ENCODE measurements around the gene ZNF121. TPM values are rescaled to one million over a fixed set of nuclear protein-coding genes. Genes with fewer than 3 reads are reported as not detected.
A peak's percentile ranks its signal among the peaks of the same experiment; 100 is the strongest.
"Not testable (repeated sequence)": the region's sequence is repeated elsewhere in the genome, so short reads cannot be mapped to it uniquely, and the experiment has no call there.

Gene ZNF121
- total RNA-seq, 1 donor from 2014 or later, result 25.4 TPM

GRCh38 chr19:9565900-9566705 is 18.2 kb downstream of the ZNF121 start:
- Mint-ChIP-seq H3K4me3 (ENCODE audit: unreplicated experiment) (no peak overlapping the region), H3K27me3 (ENCODE audit: unreplicated experiment) (no peaks in the 10 kb centered on the region), H3K27ac (ENCODE audit: unreplicated experiment) (no peak overlapping the region), H3K9me3 (ENCODE audit: unreplicated experiment) (peaks cover 33% of the 10 kb centered on the region), H3K4me1 (ENCODE audit: unreplicated experiment) (no peaks in the 10 kb centered on the region), H3K36me3 (ENCODE audit: unreplicated experiment) (peaks cover 78% of the 10 kb centered on the region)
- TF ChIP-seq, protein P1, sequence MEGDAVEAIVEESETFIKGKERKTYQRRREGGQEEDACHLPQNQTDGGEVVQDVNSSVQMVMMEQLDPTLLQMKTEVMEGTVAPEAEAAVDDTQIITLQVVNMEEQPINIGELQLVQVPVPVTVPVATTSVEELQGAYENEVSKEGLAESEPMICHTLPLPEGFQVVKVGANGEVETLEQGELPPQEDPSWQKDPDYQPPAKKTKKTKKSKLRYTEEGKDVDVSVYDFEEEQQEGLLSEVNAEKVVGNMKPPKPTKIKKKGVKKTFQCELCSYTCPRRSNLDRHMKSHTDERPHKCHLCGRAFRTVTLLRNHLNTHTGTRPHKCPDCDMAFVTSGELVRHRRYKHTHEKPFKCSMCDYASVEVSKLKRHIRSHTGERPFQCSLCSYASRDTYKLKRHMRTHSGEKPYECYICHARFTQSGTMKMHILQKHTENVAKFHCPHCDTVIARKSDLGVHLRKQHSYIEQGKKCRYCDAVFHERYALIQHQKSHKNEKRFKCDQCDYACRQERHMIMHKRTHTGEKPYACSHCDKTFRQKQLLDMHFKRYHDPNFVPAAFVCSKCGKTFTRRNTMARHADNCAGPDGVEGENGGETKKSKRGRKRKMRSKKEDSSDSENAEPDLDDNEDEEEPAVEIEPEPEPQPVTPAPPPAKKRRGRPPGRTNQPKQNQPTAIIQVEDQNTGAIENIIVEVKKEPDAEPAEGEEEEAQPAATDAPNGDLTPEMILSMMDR (IDR thresholded peaks at IDR 0.05), result no peak
- DNase-seq (ENCODE audit: extremely low spot score, unreplicated experiment), result no peak

- Mint-ChIP-seq H3K27ac (ENCODE audit: unreplicated experiment) (no peak overlapping the region), H3K4me1 (ENCODE audit: unreplicated experiment) (no peaks in the 10 kb centered on the region), H3K36me3 (ENCODE audit: unreplicated experiment) (peaks cover 13% of the 10 kb centered on the region), H3K27me3 (ENCODE audit: unreplicated experiment) (no peaks in the 10 kb centered on the region), H3K9me3 (ENCODE audit: unreplicated experiment) (peaks cover 18% of the 10 kb centered on the region), H3K4me3 (ENCODE audit: unreplicated experiment) (no peak overlapping the region)
- TF ChIP-seq, protein P1 (IDR thresholded peaks at IDR 0.05), result no peak
- no peak for DNase-seq (ENCODE audit: extremely low spot score, unreplicated experiment)
Observed at GRCh38 chr19:9552536-9553274, 31.6 kb downstream of the ZNF121 start.

DNA sequence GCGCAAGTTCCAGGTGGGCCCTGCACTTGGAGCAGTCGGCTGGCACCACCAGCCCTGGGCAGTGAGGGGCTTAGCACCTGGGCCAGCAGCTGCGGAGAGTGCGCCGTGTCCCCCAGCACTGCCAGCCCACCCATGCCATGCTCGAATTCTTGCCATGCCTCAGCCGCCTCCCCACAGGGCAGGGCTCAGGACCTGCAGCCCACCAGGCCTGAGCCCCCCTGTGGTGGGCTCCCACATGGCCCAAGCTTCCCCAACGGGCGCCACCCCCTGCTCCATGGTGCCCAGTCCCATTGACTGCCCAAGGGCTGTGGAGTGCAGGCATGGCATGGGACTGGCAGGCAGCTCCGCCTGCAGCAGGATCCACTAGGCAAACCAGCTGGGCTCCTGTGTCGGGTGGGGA is 36.4 kb downstream of the ZNF121 start:
- Mint-ChIP-seq H3K4me3 (ENCODE audit: unreplicated experiment) (no peak overlapping the region), H3K9me3 (ENCODE audit: unreplicated experiment) (peaks cover 18% of the 10 kb centered on the region), H3K27me3 (ENCODE audit: unreplicated experiment) (no peaks in the 10 kb centered on the region), H3K4me1 (ENCODE audit: unreplicated experiment) (no peaks in the 10 kb centered on the region), H3K36me3 (ENCODE audit: unreplicated experiment) (peaks cover 8% of the 10 kb centered on the region), H3K27ac (ENCODE audit: unreplicated experiment) (no peak overlapping the region)
- DNase-seq (ENCODE audit: extremely low spot score, unreplicated experiment), result no peak
- TF ChIP-seq, protein P1 (IDR thresholded peaks at IDR 0.05), result no peak

- not testable (repeated sequence) for DNase-seq (ENCODE audit: extremely low spot score, unreplicated experiment); H3K4me3 Mint-ChIP-seq (ENCODE audit: unreplicated experiment); H3K27ac Mint-ChIP-seq (ENCODE audit: unreplicated experiment); H3K27me3 Mint-ChIP-seq (ENCODE audit: unreplicated experiment)
- Mint-ChIP-seq H3K36me3 (ENCODE audit: unreplicated experiment) (peaks cover 16% of the 10 kb centered on the region), H3K9me3 (ENCODE audit: unreplicated experiment) (peaks cover 22% of the 10 kb centered on the region), H3K4me1 (ENCODE audit: unreplicated experiment) (peaks cover 19% of the 10 kb centered on the region)
Observed at GRCh38 chr19:9541281-9541680, 43.0 kb downstream of the ZNF121 start.

DNA sequence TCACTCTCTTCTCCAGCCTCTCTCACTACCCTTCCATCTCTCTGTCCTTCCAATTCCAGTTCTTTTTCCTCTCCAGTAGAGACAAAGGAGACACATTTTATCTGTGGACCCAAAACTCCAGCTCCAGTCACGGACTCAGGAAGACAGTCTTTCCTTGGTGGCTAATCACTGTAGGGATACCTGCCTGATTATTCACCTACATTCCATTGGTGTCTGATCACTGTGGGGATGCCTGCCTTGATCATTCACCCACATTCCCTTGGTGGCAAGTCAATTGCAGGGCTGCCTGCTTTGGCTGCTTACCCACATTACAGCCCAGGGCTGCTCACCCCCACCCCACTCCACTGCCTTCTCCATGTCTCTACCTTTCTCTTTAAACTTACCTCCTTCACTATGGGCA is 44.4 kb downstream of the ZNF121 start:
- not testable (repeated sequence) for DNase-seq (ENCODE audit: extremely low spot score, unreplicated experiment); H3K27me3 Mint-ChIP-seq (ENCODE audit: unreplicated experiment)
- Mint-ChIP-seq H3K36me3 (ENCODE audit: unreplicated experiment) (peaks cover 30% of the 10 kb centered on the region), H3K9me3 (ENCODE audit: unreplicated experiment) (peaks cover 29% of the 10 kb centered on the region), H3K4me3 (ENCODE audit: unreplicated experiment) (peak overlapping the region; percentile 70), H3K27ac (ENCODE audit: unreplicated experiment) (peak overlapping the region; percentile 100), H3K4me1 (ENCODE audit: unreplicated experiment) (peaks cover 19% of the 10 kb centered on the region)

DNA sequence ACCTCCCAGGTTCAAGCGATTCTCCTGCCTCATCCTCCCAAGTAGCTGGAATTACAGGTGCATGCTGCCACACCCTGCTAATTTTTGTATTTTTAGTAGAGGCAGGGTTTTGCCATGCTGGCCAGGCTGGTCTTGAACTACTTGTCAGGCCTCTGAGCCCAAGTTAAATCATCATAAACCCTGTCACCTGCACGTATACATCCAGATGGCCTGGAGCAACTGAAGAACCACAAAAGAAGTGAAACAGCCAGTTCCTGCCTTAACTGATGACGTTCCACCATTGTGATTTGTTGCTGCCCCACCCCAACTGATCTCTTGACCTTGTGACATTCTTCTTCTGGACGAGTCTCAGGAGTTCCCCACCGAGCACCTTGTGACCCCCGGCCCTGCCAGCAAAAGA is 45.1 kb downstream of the ZNF121 start:
- not testable (repeated sequence) for DNase-seq (ENCODE audit: extremely low spot score, unreplicated experiment); H3K27me3 Mint-ChIP-seq (ENCODE audit: unreplicated experiment)
- Mint-ChIP-seq H3K36me3 (ENCODE audit: unreplicated experiment) (peaks cover 37% of the 10 kb centered on the region), H3K27ac (ENCODE audit: unreplicated experiment) (peak overlapping the region; percentile 100), H3K4me3 (ENCODE audit: unreplicated experiment) (peak overlapping the region; percentile 96), H3K9me3 (ENCODE audit: unreplicated experiment) (peaks cover 29% of the 10 kb centered on the region), H3K4me1 (ENCODE audit: unreplicated experiment) (peaks cover 19% of the 10 kb centered on the region)
